Stimulated activated CD8-positive, alpha-beta memory T cell treated with anti-CD3 and anti-CD28 coated beads, Interleukin-7, amount 100 ng/mL, for 1 hour (primary cell): ENCODE data around the gene PDZRN4.
"Not testable (repeated sequence)": the region's sequence is repeated elsewhere in the genome, so short reads cannot be mapped to it uniquely, and the experiment has no call there.

ENCODE experiments used
- DNase-seq, 2 donors: peaks; one replicate each; pipeline ENCODE4 v3.0.0-alpha.2; 2020; ENCODE audit warnings: low read depth in 2 of 2

Gene PDZRN4

GRCh38 chr12:41213648-41214047 lies 25.5 kb downstream of the PDZRN4 start:
- DNase-seq = no peak

DNA sequence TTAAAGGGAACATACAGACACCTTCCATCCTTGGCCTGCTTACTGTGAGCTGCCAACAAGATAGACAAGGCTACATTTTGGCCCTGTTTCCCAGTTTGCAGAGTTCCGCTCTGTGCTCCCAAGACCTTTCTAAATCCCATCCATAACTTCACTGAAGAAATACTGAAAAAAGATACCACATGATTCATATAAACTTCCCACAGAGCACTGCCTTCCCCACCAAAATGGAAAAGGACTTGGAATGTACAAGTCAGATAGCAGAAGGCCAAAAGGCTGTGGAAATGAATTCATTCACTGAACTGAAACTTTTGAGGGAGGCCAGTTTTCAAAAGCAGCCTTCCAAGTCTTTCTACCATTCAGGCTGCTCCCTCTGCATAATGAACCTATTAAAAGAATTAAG lies 29.6 kb downstream of the PDZRN4 start:
- no peak for DNase-seq

DNA sequence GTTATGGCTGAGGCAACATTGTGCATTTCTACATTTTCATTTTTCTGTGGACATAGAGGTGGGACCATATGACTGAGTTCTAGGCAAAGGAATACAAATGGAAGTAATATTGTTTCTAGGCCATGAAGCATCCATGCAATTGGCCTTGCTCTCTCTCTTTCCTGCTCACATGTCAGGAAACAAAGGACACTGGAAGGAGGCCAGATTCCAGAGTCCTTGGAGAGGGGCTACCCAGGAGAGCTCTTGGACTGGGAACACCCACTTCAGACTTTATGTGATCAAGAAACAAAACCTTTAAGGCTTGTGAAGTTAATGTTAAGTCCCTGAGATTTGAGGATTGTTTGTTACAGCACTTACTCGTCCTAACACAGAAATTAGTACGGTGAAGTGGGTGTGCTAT lies 32.8 kb downstream of the PDZRN4 start:
- no peak for DNase-seq

DNA sequence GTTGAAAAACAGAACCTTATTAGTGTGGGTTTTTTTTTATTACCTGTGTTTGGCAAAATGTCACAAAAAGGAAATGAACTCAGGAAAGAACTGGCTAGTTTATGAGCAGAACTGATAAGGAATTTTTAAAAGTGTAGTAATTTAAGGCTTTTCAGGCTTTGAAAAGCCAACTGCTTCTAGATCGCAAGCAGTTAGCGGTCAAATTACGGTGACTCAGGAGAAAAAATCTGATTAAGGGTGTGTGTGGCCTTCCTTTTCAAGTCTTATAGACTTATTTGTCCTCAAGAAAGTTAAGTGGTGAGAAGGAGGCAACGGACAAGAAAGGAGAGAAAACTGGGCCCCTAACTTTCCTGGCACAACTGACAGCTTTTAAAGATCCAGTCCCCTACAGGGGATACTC lies 33.4 kb downstream of the PDZRN4 start:
- DNase-seq = no peak

DNA sequence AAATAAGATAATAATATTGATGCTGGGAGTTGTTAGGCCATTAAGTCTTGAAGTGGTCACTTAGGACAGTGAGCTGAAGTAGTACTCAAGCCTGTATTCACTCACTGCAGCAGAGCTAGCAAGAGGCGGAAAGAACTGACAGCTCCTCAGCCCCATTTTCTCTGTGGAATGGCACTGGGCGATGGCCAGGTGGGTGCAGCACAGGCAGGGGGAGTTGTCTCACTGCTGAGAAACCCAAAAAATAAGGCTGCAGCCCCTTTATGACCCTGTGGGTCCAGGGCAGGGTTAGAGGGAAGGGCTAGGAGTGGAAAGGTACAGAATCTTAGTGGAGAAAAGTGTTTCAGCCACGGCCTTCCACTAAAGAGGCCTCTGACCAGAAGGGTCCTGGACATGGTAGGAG lies 35.5 kb downstream of the PDZRN4 start:
- no peak for DNase-seq

DNA sequence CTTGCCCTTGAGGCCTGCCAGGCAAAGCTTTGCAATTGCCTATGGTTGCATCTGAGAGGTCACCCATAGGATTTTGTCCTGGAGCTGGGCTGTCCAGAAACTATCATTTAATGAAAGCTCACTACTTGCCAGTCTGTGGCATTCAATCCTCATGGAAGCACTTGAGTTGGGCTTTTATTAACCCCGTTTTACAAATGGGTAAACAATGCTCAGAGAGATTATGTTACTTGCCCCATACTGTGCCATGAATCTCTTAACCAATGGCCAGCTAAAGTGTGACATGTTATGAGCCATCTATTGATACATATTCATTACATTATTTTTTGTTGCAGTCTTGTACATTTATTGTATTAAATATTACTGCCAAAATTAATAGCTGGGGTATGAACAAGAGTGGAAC lies 35.9 kb downstream of the PDZRN4 start:
- no peak for DNase-seq

- no peak for DNase-seq
Measured at GRCh38 chr12:41225179-41225578, 37.1 kb downstream of the PDZRN4 start.

DNA sequence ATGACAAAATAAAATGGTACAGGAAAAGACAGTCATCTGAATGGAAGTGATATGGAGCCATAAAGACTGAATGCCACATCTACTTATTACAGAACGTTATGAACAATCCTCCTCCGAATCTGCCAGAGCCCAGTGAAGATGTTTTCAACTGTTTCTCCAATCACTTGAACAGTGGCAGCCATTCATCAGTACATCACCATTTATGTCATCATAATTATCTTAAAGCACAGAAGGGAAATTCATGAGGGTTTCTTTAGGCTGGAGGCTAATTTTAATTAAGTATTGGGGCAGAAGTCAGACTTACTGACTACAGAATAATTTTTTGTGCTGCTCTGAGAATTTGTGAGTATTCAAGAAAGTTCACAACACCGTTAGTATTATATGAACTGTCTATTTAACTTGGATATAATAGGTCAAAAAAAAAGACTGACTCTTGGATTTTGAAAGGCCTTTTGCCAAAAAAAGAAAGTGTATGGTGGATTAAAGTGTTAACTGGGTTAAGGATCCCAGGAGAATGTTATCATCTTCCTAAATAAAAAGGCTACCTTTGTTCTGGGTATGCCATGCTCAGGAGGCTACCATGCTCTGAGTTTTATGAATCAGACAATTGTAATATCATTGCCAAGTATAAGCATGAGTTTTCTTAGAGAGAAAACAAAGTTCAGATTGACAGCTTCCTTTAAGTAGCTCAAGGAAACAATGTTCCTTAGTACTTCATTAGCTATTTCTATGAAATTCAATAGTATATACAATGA lies 40.1 kb downstream of the PDZRN4 start:
- no peak for DNase-seq

GRCh38 chr12:41230756-41231155 lies 42.6 kb downstream of the PDZRN4 start:
- DNase-seq = no peak

DNA sequence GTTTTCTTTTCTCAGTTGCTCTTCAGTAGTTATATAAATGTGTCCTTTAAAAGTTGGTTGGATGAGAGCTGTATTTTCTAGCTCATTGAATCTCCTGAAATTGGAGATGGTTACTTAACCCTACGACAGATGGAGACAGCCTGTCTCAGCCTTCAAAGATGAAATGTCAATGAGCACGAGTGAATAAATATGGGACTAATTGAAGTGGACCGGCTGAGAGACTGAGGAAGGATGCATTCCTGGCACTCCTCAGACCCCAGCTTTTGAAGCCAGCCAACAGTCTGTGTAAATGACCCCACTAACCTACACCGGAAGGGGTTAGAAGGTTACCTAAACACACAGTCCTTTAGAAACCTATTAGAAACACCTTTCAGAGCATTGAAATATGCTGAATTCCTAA lies 46.6 kb downstream of the PDZRN4 start:
- DNase-seq = no peak

GRCh38 chr12:41242603-41243002 lies 54.5 kb downstream of the PDZRN4 start:
- no peak for DNase-seq

DNA sequence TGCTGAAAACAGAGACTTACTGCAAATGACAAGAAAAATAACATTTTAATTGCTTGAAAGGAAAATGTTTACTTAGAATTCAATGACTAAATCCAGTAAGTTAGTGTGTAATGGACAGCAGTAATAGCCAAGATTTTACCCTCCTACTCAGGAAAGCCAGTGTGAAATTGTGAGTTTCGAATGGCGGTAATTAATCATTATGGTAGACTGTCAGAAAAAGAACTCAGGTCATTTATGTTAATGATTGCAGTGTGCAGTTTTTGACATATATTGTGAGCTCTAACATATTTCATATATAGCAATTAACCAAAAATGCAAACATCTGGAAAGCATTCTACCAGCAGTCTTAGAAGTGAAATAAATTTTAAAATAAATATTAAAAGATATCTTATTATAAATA lies 60.3 kb downstream of the PDZRN4 start:
- DNase-seq = no peak

DNA sequence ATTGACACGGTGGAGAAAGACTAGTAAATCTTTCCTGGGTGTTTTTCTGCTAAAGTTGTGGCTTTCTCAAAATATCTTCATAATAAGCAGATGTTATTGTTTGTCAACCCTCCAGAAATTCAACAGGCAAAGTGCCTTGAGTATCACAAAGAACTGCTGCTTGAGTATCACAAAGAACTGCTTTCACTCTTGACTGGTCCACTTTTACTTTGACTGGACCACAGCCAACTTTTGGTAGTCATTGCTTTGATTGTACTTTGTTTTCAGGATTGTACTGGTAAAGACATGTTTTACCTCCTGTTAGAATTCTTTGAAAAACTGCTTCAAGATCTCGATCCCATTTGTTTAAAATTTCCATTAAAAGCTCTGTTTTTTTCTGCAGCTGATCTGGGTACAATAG lies 62.6 kb downstream of the PDZRN4 start:
- DNase-seq = no peak

- no peak for DNase-seq
Measured at GRCh38 chr12:41254004-41254914, 66.1 kb downstream of the PDZRN4 start.

GRCh38 chr12:41263196-41263595 lies 75.1 kb downstream of the PDZRN4 start:
- DNase-seq = not testable (repeated sequence)

- no peak for DNase-seq
Measured at GRCh38 chr12:41264281-41264680, 76.2 kb downstream of the PDZRN4 start.

DNA sequence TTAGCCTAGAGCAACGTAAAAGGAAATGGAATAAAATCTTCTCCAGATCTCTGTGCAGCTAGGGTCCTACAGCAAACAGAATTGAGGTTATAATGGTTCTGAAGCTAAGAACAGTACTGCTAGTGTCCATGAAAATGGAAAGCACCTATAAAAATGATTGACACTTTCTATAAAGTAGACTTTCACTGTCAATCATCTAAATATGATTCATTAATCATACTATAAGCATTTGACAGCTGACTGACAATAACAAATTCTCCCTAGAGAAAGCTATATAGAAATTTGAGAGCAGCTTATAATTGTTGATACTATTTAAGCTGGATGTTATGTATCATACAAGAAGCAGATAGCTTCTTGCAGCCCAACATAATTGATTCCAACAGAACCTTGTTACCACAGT lies 80.9 kb downstream of the PDZRN4 start:
- DNase-seq = no peak

DNA sequence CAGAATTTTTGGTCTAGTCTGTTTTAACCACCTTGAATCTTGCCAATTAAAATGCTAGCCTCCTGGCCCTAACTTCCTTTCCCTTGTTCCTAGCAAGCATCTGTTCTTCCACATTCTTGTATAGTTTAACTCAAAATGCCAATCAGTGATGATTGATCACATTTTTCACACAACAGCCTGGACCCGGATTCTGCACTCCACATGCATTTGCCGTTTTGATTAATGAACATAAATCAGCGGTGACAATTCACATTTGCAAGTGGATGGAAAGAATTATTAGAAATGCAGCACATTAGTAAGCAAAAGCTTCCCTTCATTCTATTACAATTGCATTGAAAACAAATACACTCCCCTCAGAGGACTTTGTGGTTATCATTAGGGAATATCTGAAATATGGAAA lies 83.4 kb downstream of the PDZRN4 start:
- no peak for DNase-seq

DNA sequence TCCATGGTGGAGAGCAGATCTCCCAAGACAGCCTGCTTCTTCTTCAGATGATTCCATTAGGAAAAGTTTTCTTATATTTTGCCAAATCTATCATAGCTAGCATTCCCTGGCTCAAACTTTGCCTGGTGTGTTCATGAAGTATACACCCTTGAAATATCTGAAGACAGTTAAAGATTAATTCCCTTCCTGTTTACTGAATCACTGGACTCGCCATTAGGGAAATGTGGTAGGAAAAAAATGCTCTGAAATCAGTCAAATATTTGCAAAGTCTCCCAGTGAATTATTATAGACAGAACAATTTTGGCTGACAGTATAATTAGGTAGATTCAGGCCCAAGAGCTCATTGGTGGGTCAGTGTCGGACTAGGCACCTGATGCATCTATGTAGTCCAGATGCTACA lies 86.5 kb downstream of the PDZRN4 start:
- DNase-seq = no peak

DNA sequence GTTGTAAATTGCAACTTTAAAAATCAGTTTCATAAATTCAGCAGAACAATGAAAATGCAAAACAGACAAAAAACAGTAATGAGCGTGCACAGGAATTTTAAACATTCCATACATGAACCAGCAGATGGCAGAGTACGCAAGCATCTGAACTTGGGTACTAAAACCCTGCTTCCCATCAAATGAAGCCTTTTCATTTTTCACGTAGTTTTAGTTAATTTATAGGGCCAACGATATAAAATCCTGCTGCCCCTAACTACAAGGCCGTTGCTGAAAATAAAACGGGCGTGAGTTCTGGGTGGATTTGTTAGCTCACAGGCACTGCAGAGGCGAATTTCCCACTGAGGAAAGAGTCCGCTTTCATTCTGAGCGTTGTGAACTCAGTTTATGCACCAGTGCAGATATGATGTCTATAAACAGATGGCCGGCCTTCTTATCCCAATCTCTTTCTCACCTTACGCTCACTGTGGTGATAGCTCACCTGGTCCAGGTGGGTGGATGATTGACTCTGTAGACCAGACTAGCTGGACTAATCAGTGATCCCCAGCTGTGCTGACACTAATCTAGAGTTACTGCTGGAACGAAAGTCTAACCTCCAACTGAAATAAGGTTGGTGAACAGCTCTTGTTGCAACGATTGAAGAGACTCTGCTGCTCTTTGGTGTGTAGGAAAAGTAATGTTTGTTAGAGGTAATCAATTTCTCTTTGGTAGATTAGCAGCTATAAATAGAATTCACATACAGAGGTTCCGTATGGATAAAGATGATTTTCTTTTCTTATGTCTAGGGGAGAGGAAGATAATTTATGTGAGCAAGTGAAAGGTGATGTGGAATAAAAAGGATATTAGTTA lies 89.2 kb downstream of the PDZRN4 start:
- no peak for DNase-seq

DNA sequence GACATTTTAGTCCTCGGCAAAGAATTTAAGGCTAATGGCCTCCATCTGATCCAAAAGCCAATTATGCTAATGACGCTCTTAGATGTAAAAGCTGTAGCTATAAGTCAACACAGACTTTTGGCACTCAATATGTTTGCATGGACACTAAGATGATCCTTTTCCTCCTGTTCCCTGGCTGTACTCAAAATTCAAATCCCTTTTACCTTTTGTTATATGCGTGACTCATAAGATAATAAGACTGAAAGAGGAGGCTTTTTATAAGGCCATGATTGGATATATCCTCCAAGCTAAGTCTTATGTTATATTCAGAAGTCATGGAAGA lies 89.8 kb downstream of the PDZRN4 start:
- no peak for DNase-seq

GRCh38 chr12:41280341-41281095 lies 92.4 kb downstream of the PDZRN4 start:
- not testable (repeated sequence) for DNase-seq
